Measurements from ENCODE around the gene PPARD. TPM values are rescaled to one million over a fixed set of nuclear protein-coding genes. Genes with fewer than 3 reads are reported as not detected.

Gene PPARD
- total and polyA plus RNA-seq, 2 of the 13 experiments (the other 11 are each of a cell fraction or from before 2014, with no cell fraction given) = 6.1 to 13.3 TPM

DNA sequence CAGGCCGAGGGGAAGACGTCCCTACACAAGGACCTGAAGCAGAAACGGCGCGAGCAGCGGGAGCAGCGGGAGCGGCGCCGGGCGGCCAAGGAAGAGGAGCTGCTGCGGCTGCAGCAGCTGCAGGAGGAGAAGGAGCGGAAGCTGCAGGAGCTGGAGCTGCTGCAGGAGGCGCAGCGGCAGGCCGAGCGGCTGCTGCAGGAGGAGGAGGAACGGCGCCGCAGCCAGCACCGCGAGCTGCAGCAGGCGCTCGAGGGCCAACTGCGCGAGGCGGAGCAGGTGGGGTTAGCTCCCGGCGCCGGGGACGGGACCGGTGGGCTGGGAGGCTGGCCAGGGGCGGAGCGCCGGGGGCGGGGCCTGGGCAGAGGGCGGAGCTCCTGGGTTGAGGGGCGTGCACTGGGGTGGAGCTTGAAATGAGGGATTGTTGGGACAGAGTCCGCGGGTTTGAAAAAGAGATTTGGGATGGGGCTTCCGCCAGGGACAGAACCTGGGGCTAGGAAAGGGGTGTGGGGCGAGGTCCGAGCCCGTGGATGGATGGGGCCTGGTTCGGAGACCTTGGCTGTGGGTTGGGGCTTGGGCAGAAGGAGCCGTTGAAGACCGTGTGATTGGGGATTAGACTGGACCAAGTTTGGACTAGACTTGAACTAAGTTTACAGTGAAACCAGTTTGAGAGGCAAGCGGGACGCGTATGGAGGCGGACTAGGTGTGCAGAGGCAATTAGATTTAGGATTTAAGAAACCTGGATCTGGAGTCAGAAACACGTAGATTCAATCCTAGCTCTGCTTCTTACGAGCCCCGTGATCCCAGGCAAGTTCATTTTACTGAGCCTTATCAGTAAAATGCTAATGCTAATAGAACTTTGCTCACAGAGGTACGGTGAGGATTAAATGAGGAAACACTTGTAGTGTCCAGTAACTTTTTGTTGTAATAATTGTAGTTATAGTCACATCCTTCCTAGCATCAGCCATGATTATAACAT lies 23.9 kb upstream of the PPARD start (continued):
- TF ChIP-seq, protein P1, sequence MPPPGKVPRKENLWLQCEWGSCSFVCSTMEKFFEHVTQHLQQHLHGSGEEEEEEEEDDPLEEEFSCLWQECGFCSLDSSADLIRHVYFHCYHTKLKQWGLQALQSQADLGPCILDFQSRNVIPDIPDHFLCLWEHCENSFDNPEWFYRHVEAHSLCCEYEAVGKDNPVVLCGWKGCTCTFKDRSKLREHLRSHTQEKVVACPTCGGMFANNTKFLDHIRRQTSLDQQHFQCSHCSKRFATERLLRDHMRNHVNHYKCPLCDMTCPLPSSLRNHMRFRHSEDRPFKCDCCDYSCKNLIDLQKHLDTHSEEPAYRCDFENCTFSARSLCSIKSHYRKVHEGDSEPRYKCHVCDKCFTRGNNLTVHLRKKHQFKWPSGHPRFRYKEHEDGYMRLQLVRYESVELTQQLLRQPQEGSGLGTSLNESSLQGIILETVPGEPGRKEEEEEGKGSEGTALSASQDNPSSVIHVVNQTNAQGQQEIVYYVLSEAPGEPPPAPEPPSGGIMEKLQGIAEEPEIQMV (CRISPR knock-in tag; IDR thresholded peaks at IDR 0.05; ENCODE audit: low read depth) = peak; percentile 89
- TF ChIP-seq ZNF577 (CRISPR knock-in tag; IDR thresholded peaks at IDR 0.05; ENCODE audit: borderline replicate concordance, low read depth) (0 out of 2 replicates have a peak, but pooled peaks have one; percentile 45), THAP11 (CRISPR knock-in tag; IDR thresholded peaks at IDR 0.05) (peak; percentile 71), MEF2D (CRISPR knock-in tag; IDR thresholded peaks at IDR 0.05) (0 out of 2 replicates have a peak, but pooled peaks have one; percentile 30), EZH2 (conservative IDR thresholded peaks at IDR 0.05; ENCODE audit: low read depth, low read length) (no peak), SCMH1 (CRISPR knock-in tag; IDR thresholded peaks at IDR 0.05; ENCODE audit: borderline replicate concordance) (no peak), NFE2 (CRISPR knock-in tag; IDR thresholded peaks at IDR 0.05) (no peak), EP300 (IDR thresholded peaks at IDR 0.05; ENCODE audit: low read depth in 2 of 2, low read length in 2 of 2) (peak; percentile 32 to 62; a peak in 1 of 4 replicates), EP300 (CRISPR knock-in tag; IDR thresholded peaks at IDR 0.05; ENCODE audit: borderline replicate concordance) (no peak), ZNF792 (CRISPR knock-in tag; IDR thresholded peaks at IDR 0.05) (peak; percentile 91), SETDB1 (CRISPR knock-in tag; IDR thresholded peaks at IDR 0.05; ENCODE audit: borderline replicate concordance) (no peak), MYNN (CRISPR knock-in tag; IDR thresholded peaks at IDR 0.05; ENCODE audit: low read depth) (no peak)
- TF ChIP-seq, protein P2, sequence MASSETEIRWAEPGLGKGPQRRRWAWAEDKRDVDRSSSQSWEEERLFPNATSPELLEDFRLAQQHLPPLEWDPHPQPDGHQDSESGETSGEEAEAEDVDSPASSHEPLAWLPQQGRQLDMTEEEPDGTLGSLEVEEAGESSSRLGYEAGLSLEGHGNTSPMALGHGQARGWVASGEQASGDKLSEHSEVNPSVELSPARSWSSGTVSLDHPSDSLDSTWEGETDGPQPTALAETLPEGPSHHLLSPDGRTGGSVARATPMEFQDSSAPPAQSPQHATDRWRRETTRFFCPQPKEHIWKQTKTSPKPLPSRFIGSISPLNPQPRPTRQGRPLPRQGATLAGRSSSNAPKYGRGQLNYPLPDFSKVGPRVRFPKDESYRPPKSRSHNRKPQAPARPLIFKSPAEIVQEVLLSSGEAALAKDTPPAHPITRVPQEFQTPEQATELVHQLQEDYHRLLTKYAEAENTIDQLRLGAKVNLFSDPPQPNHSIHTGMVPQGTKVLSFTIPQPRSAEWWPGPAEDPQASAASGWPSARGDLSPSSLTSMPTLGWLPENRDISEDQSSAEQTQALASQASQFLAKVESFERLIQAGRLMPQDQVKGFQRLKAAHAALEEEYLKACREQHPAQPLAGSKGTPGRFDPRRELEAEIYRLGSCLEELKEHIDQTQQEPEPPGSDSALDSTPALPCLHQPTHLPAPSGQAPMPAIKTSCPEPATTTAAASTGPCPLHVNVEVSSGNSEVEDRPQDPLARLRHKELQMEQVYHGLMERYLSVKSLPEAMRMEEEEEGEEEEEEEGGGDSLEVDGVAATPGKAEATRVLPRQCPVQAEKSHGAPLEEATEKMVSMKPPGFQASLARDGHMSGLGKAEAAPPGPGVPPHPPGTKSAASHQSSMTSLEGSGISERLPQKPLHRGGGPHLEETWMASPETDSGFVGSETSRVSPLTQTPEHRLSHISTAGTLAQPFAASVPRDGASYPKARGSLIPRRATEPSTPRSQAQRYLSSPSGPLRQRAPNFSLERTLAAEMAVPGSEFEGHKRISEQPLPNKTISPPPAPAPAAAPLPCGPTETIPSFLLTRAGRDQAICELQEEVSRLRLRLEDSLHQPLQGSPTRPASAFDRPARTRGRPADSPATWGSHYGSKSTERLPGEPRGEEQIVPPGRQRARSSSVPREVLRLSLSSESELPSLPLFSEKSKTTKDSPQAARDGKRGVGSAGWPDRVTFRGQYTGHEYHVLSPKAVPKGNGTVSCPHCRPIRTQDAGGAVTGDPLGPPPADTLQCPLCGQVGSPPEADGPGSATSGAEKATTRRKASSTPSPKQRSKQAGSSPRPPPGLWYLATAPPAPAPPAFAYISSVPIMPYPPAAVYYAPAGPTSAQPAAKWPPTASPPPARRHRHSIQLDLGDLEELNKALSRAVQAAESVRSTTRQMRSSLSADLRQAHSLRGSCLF (CRISPR knock-in tag; IDR thresholded peaks at IDR 0.05; ENCODE audit: borderline replicate concordance) = no peak
- TF ChIP-seq, protein P3, sequence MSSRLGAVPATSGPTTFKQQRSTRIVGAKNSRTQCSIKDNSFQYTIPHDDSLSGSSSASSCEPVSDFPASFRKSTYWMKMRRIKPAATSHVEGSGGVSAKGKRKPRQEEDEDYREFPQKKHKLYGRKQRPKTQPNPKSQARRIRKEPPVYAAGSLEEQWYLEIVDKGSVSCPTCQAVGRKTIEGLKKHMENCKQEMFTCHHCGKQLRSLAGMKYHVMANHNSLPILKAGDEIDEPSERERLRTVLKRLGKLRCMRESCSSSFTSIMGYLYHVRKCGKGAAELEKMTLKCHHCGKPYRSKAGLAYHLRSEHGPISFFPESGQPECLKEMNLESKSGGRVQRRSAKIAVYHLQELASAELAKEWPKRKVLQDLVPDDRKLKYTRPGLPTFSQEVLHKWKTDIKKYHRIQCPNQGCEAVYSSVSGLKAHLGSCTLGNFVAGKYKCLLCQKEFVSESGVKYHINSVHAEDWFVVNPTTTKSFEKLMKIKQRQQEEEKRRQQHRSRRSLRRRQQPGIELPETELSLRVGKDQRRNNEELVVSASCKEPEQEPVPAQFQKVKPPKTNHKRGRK (CRISPR knock-in tag; IDR thresholded peaks at IDR 0.05) = no peak
- TF ChIP-seq, protein P4, sequence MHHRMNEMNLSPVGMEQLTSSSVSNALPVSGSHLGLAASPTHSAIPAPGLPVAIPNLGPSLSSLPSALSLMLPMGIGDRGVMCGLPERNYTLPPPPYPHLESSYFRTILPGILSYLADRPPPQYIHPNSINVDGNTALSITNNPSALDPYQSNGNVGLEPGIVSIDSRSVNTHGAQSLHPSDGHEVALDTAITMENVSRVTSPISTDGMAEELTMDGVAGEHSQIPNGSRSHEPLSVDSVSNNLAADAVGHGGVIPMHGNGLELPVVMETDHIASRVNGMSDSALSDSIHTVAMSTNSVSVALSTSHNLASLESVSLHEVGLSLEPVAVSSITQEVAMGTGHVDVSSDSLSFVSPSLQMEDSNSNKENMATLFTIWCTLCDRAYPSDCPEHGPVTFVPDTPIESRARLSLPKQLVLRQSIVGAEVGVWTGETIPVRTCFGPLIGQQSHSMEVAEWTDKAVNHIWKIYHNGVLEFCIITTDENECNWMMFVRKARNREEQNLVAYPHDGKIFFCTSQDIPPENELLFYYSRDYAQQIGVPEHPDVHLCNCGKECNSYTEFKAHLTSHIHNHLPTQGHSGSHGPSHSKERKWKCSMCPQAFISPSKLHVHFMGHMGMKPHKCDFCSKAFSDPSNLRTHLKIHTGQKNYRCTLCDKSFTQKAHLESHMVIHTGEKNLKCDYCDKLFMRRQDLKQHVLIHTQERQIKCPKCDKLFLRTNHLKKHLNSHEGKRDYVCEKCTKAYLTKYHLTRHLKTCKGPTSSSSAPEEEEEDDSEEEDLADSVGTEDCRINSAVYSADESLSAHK (CRISPR knock-in tag; IDR thresholded peaks at IDR 0.05; ENCODE audit: borderline replicate concordance) = no peak

All from HepG2 (cell line).